GM12878 (cell line): Measurements from ENCODE around the gene IMMP2L. TPM values are rescaled to one million over a fixed set of nuclear protein-coding genes. Genes with fewer than 3 reads are reported as not detected.

ENCODE experiments used
- ATAC-seq: fragments of 200-7000 bp; cut with Tn5 transposase; 3 replicates; pipeline ENCODE4 v1.9.1; 2020; ENCODE audit warnings: mild to moderate bottlenecking, moderate library complexity
- BruUV-seq: library from RNA; stranded (reverse); fragments of 400-500 nt; replicated peaks from 2 replicates; lab custom pipeline; 2021; lab: Mats Ljungman, UMichigan
- CTCF ChIA-PET: fragments of 300-600 bp; sonication (Branson Sonifier 250); formaldehyde crosslinking; extraction: SDS; loops from one replicate; lab custom pipeline; 2021; ENCODE audit warnings: inconsistent platforms; lab: Yijun Ruan, JAX
- POLR2A ChIA-PET: fragments of 350-600 bp; formaldehyde crosslinking; extraction: SDS; loops from one replicate; lab custom pipeline; 2021; ENCODE audit warnings: inconsistent platforms; lab: Charles Lee
- RAD21 ChIA-PET: fragments of 300-600 bp; sonication (Branson Sonifier 250); formaldehyde crosslinking; loops from one replicate; lab custom pipeline; 2023; ENCODE audit warnings: antibody characterized with exemption; ENCODE audit not compliant: unreplicated experiment; lab: Charles Lee
- SMC1A ChIA-PET: fragments of 300-600 bp; sonication (Branson Sonifier 250); formaldehyde crosslinking; loops from one replicate; lab custom pipeline; 2023; ENCODE audit not compliant: unreplicated experiment, uncharacterized antibody; lab: Charles Lee
- DNase-seq: peaks from one replicate; pipeline ENCODE4 v3.0.0-alpha.2; 2011; ENCODE audit warnings: low read depth, low spot score
- FAIRE-seq: peaks from 3 replicates; lab custom pipeline; 2011; peaks lifted over from hg19 to GRCh38; lab: Jason Lieb, UNC
- H2AFZ ChIP-seq: 2 replicates; pipeline ENCODE4 v1.6.0; 2011; ENCODE audit warnings: low read depth, low read length, control low read depth; ENCODE audit not compliant: control insufficient read depth
- H3K27ac ChIP-seq: 2 replicates; pipeline ENCODE4 v1.5.1; 2011; ENCODE audit warnings: control low read depth; ENCODE audit not compliant: control insufficient read depth, insufficient read depth
- H3K27me3 ChIP-seq, 2 experiments: replicated peaks in 1 of 2; 2 replicates each; pipeline versions ENCODE4 v1.6.0 to v1.6.1; 2011; ENCODE audit warnings: low read length in 1 of 2; ENCODE audit not compliant: control insufficient read depth in 2 of 2, insufficient read depth in 2 of 2
- H3K36me3 ChIP-seq, 2 experiments: 2 replicates each; pipeline ENCODE4 v1.5.1; 2011; ENCODE audit warnings: low read length in 1 of 2; ENCODE audit not compliant: control insufficient read depth in 2 of 2, insufficient read depth in 2 of 2
- H3K4me1 ChIP-seq: 2 replicates; pipeline ENCODE4 v1.6.1; 2011; ENCODE audit warnings: mild to moderate bottlenecking, low read length, moderate library complexity, mixed read lengths; ENCODE audit not compliant: control insufficient read depth, insufficient read depth
- H3K4me2 ChIP-seq: 2 replicates; pipeline ENCODE4 v1.6.0; 2011; ENCODE audit warnings: control low read depth; ENCODE audit not compliant: control insufficient read depth, insufficient read depth
- H3K4me3 ChIP-seq: fragments of 200-600 bp; sonication (generic); 2 replicates; pipeline ENCODE4 v1.5.1; 2016
- H3K79me2 ChIP-seq: 2 replicates; pipeline ENCODE4 v1.6.0; 2011; ENCODE audit warnings: low read length; ENCODE audit not compliant: control insufficient read depth, insufficient read depth
- H3K9ac ChIP-seq: 2 replicates; pipeline ENCODE4 v1.8.0; 2011; ENCODE audit warnings: low read length, control low read depth, mixed read lengths; ENCODE audit not compliant: control insufficient read depth, insufficient read depth
- H3K9me3 ChIP-seq: replicated peaks from 3 replicates; pipeline ENCODE4 v1.5.1; 2011; ENCODE audit warnings: mild to moderate bottlenecking, low read length; ENCODE audit not compliant: control insufficient read depth, insufficient read depth
- H4K20me1 ChIP-seq: 2 replicates; pipeline ENCODE4 v1.6.0; 2011; ENCODE audit not compliant: control insufficient read depth, insufficient read depth
- E2F4 ChIP-seq: IDR thresholded peaks from 2 replicates; pipeline ENCODE4 v1.6.1; 2012; ENCODE audit warnings: low read depth, low read length, improper control_type of control experiment
- MAX ChIP-seq: IDR thresholded peaks from 2 replicates; pipeline ENCODE4 v1.6.1; 2012; ENCODE audit warnings: low read depth, low read length, improper control_type of control experiment
- MLLT1 ChIP-seq: fragments of 450-650 bp; IDR thresholded peaks from 2 replicates; pipeline ENCODE4 v1.6.1; 2016; ENCODE audit warnings: mild to moderate bottlenecking
- NKRF ChIP-seq: fragments of 450-650 bp; conservative IDR thresholded peaks from 2 replicates; pipeline ENCODE4 v1.6.1; 2017; ENCODE audit warnings: mild to moderate bottlenecking, moderate library complexity
- PRDM15 ChIP-seq: fragments of 450-650 bp; formaldehyde crosslinking; IDR thresholded peaks from 2 replicates; pipeline ENCODE4 v1.4.0; 2020; ENCODE audit warnings: mild to moderate bottlenecking, moderate library complexity
- REST ChIP-seq: IDR thresholded peaks from 2 replicates; pipeline ENCODE4 v1.6.1; 2012; ENCODE audit warnings: mild to moderate bottlenecking, low read depth, low read length
- SMC3 ChIP-seq: IDR thresholded peaks from 2 replicates; pipeline ENCODE4 v1.6.1; 2011; ENCODE audit warnings: low read length, improper control_type of control experiment, borderline replicate concordance
- TCF7 ChIP-seq: IDR thresholded peaks from 2 replicates; pipeline ENCODE4 v1.6.1; 2014; ENCODE audit warnings: antibody characterized with exemption, borderline replicate concordance
- WGBS: methylation state at CpG from one replicate; pipeline ENCODE4 v1.1.6; 2016; ENCODE audit warnings: low lambda C conversion rate; ENCODE audit not compliant: insufficient replicate concordance, insufficient coverage; ENCODE audit errors: missing lambda C conversion rate; 5-methylcytosine and 5-hydroxymethylcytosine counted together
- in situ Hi-C: fragments of 300-500 bp; cut with MboI; formaldehyde crosslinking; loops from 9 replicates; pipeline ENCODE4 v1.14.3; 2018; ENCODE audit warnings: mixed read lengths
- intact Hi-C: fragments of 100-400 bp; cut with micrococcal nuclease; formaldehyde crosslinking; loops from one replicate; pipeline ENCODE4 v1.14.2; 2022; ENCODE audit not compliant: unreplicated experiment
- polyA plus RNA-seq, 11 experiments: library from polyadenylated mRNA; depleted of rRNA in 4 of 11; unstranded in 6 of 11; stranded (reverse) in 5 of 11; fragments of >200 nt; fragmentation: Nextera tagmentation in 4 of 11; fragmentation: Illumina TruSeq in 1 of 11; extraction: Ambion mirVana in 4 of 11; extraction: Trizol in 1 of 11; gene quantifications; 1 replicate in 1 of 11; 2 replicates in 10 of 11; pipeline versions ENCODE4 v1.2.1 to v1.2.3, GENCODE V29; 2011 to 2016; ENCODE audit warnings: inconsistent platforms in 2 of 11, missing spikeins in 2 of 11, low read depth in 1 of 11
- total RNA-seq, 4 experiments: library from RNA; depleted of rRNA in 3 of 4; stranded (reverse); fragments of >200 nt in 3 of 4; fragmentation: Illumina TruSeq in 1 of 4; extraction: Trizol in 1 of 4; gene quantifications; 2 replicates each; pipeline versions ENCODE4 v1.2.1 to v1.2.3, GENCODE V29; 2013 to 2021

IMMP2L gene
- total and polyA plus RNA-seq, 10 of the 15 experiments (the other 5 are each of a cell fraction or from before 2014, with no cell fraction given), result 12.6 to 46.3 (median 19.6) TPM

- TF ChIP-seq MLLT1 (no peak), REST (no peak), SMC3 (no peak), TCF7 (no peak)
These were observed 102.5 kb downstream of the IMMP2L start (continued) for GRCh38 chr7:111459757-111460280.

GRCh38 chr7:111459065-111459756, 103.1 kb downstream of the IMMP2L start:
- ATAC-seq (no peak), DNase-seq (no peak), FAIRE-seq (no peak)
- H3K4me3 ChIP-seq, result no peak overlapping the region
- no peaks in the 10 kb centered on the region for H3K4me1 ChIP-seq
- no peak overlapping the region for H3K27ac ChIP-seq
- no peaks in the 10 kb centered on the region for H3K9me3 ChIP-seq
- H3K36me3 ChIP-seq, result no peaks in the 10 kb centered on the region
- ChIA-PET CTCF (no interaction called here), POLR2A (no interaction called here), RAD21 (no interaction called here), SMC1A (interaction anchor here (0.7 kb wide), 1 partner anchor 469 kb away, joined by 3 read pairs; no protein-coding TSS in a partner anchor)
- H3K4me2 ChIP-seq, result no peak overlapping the region
- no peaks in the 10 kb centered on the region for H3K27me3 ChIP-seq
- H3K9ac ChIP-seq, result no peak overlapping the region
- H3K79me2 ChIP-seq, result no peaks in the 10 kb centered on the region
- no peaks in the 10 kb centered on the region for H4K20me1 ChIP-seq
- 51% methylated on average over 2 of the region's 2 CpGs for WGBS
- H2AFZ ChIP-seq, result no peak overlapping the region
- intact Hi-C loops (no loop called here), in situ Hi-C loops (no loop called here)
- BruUV-seq, result no TSS peak
- TF ChIP-seq NKRF, result no peak
- TF ChIP-seq E2F4, result no peak
- no peak for TF ChIP-seq MAX
- TF ChIP-seq PRDM15 (CRISPR knock-in tag), result no peak
